H1 (cell line): ENCODE measurements around the gene CRELD1. TPM values are rescaled to one million over a fixed set of nuclear protein-coding genes. Genes with fewer than 3 reads are reported as not detected.

Experiments
- CTCF ChIA-PET: fragments of 300-600 bp; sonication (Branson Sonifier 250); formaldehyde crosslinking; loops from one replicate; lab custom pipeline; 2021; ENCODE audit not compliant: partially characterized antibody; lab: Charles Lee
- POLR2A ChIA-PET: fragments of 300-600 bp; sonication (Branson Sonifier 250); formaldehyde crosslinking; loops from one replicate; lab custom pipeline; 2021; ENCODE audit warnings: inconsistent platforms; ENCODE audit not compliant: partially characterized antibody; lab: Charles Lee
- DNase-seq, 2 experiments: peaks; one replicate each; pipeline versions ENCODE4 v3.0.0 to v3.0.0-alpha.2; 2010 to 2022; ENCODE audit warnings: low spot score in 2 of 2, low read depth in 1 of 2, mixed read lengths in 1 of 2
- FAIRE-seq: peaks from 2 replicates; lab custom pipeline; 2011; peaks lifted over from hg19 to GRCh38; lab: Jason Lieb, UNC
- H2AFZ ChIP-seq: 2 replicates; pipeline ENCODE4 v1.8.1; 2012; ENCODE audit warnings: low read length, inconsistent platforms
- H2AK5ac ChIP-seq: 2 replicates; pipeline ENCODE4 v1.6.1; 2013; ENCODE audit warnings: low read depth, low read length
- H2BK120ac ChIP-seq: replicated peaks from 2 replicates; pipeline ENCODE3; 2013; ENCODE audit warnings: low read depth, low read length, inconsistent platforms
- H2BK12ac ChIP-seq: 2 replicates; pipeline ENCODE4 v1.6.1; 2013; ENCODE audit warnings: low read depth, low read length
- H2BK15ac ChIP-seq: 2 replicates; pipeline ENCODE4 v1.6.1; 2013; ENCODE audit warnings: low read length
- H2BK20ac ChIP-seq: 2 replicates; pipeline ENCODE4 v1.6.1; 2013; ENCODE audit warnings: low read length
- H2BK5ac ChIP-seq: 2 replicates; pipeline ENCODE4 v1.6.1; 2013; ENCODE audit warnings: low read depth, low read length
- H3K14ac ChIP-seq: 2 replicates; pipeline ENCODE4 v1.6.1; 2013; ENCODE audit warnings: inconsistent platforms; ENCODE audit not compliant: insufficient read length
- H3K18ac ChIP-seq: 2 replicates; pipeline ENCODE4 v1.6.1; 2013; ENCODE audit warnings: low read length; ENCODE audit errors: extremely low read depth
- H3K23ac ChIP-seq: 2 replicates; pipeline ENCODE4 v1.6.1; 2013; ENCODE audit warnings: inconsistent platforms; ENCODE audit not compliant: insufficient read length
- H3K23me2 ChIP-seq: 2 replicates; pipeline ENCODE4 v1.6.1; 2013; ENCODE audit warnings: low read depth, low read length
- H3K27ac ChIP-seq: 2 replicates; pipeline ENCODE4 v1.6.1; 2011; ENCODE audit warnings: low read depth, low read length, inconsistent platforms
- H3K27me3 ChIP-seq, 4 experiments: replicated peaks in 1 of 4; 1 replicate in 1 of 4; 2 replicates in 3 of 4; pipeline versions ENCODE4 v1.6.1 to v1.8.1; 2011 to 2013; ENCODE audit warnings: low read length in 3 of 4, mild to moderate bottlenecking in 3 of 4, inconsistent platforms in 2 of 4, mixed read lengths in 2 of 4, moderate library complexity in 1 of 4; ENCODE audit not compliant: control insufficient read depth in 3 of 4, insufficient read depth in 3 of 4; ENCODE audit errors: extremely low read depth in 1 of 4
- H3K36me3 ChIP-seq, 4 experiments: 2 replicates each; pipeline versions ENCODE4 v1.6.1 to v1.8.1; 2011 to 2013; ENCODE audit warnings: mild to moderate bottlenecking in 4 of 4, low read length in 3 of 4, moderate library complexity in 2 of 4, control low read depth in 1 of 4, inconsistent platforms in 1 of 4; ENCODE audit not compliant: insufficient read depth in 4 of 4, control insufficient read depth in 2 of 4
- H3K4ac ChIP-seq: replicated peaks from 2 replicates; pipeline ENCODE3; 2013; ENCODE audit warnings: low read length, low read depth, mixed read lengths, inconsistent platforms; ENCODE audit not compliant: insufficient read length
- H3K4me1 ChIP-seq, 4 experiments: replicated peaks in 1 of 4; 1 replicate in 1 of 4; 2 replicates in 3 of 4; pipeline versions ENCODE4 v1.6.1 to v1.8.1; 2011 to 2013; ENCODE audit warnings: low read length in 3 of 4, inconsistent platforms in 2 of 4, mixed read lengths in 1 of 4; ENCODE audit not compliant: insufficient read depth in 4 of 4, control insufficient read depth in 3 of 4
- H3K4me2 ChIP-seq, 2 experiments: 2 replicates each; pipeline versions ENCODE4 v1.6.1 to v1.8.1; 2011 to 2013; ENCODE audit warnings: low read depth in 2 of 2, low read length in 2 of 2, control low read depth in 1 of 2, inconsistent platforms in 1 of 2, mild to moderate bottlenecking in 1 of 2; ENCODE audit not compliant: insufficient read depth in 1 of 2
- H3K4me3 ChIP-seq, 4 experiments: fragments of 200-600, 300-600 bp in 1 of 4; sonication (generic), shearing (Covaris generic), sonication (Bioruptor Twin) in 1 of 4; 2 replicates each; pipeline versions ENCODE4 v1.5.1 to v1.8.1; 2011 to 2016; ENCODE audit warnings: low read length in 4 of 4, low read depth in 3 of 4, control low read depth in 2 of 4, inconsistent platforms in 2 of 4, mild to moderate bottlenecking in 2 of 4, mixed read lengths in 1 of 4, moderate library complexity in 1 of 4; ENCODE audit not compliant: insufficient read depth in 2 of 4; ENCODE audit errors: extremely low read depth in 1 of 4
- H3K56ac ChIP-seq: replicated peaks from 2 replicates; pipeline ENCODE3; 2013; ENCODE audit warnings: low read depth, mild to moderate bottlenecking, mixed read lengths, low read length, inconsistent platforms; ENCODE audit not compliant: insufficient read length
- H3K79me1 ChIP-seq: 2 replicates; pipeline ENCODE4 v1.6.1; 2013; ENCODE audit warnings: low read depth, low read length, control low read depth
- H3K79me2 ChIP-seq, 2 experiments: 2 replicates each; pipeline versions ENCODE4 v1.6.1 to v1.8.1; 2012 to 2013; ENCODE audit warnings: low read length in 2 of 2, mild to moderate bottlenecking in 2 of 2, inconsistent platforms in 1 of 2; ENCODE audit not compliant: insufficient read depth in 2 of 2, control insufficient read depth in 1 of 2
- H3K9ac ChIP-seq, 4 experiments: replicated peaks in 1 of 4; 1 replicate in 1 of 4; 2 replicates in 3 of 4; pipeline versions ENCODE4 v1.6.1 to v1.8.1; 2011 to 2013; ENCODE audit warnings: low read depth in 3 of 4, low read length in 3 of 4, control low read depth in 2 of 4, mild to moderate bottlenecking in 2 of 4, moderate library complexity in 2 of 4, inconsistent platforms in 1 of 4; ENCODE audit errors: extremely low read depth in 1 of 4
- H3K9me3 ChIP-seq, 2 experiments: 2 replicates each; pipeline versions ENCODE4 v1.6.1 to v1.8.1; 2012 to 2013; ENCODE audit warnings: mild to moderate bottlenecking in 2 of 2, moderate library complexity in 2 of 2, control low read depth in 1 of 2, inconsistent platforms in 1 of 2, low read depth in 1 of 2, low read length in 1 of 2, mixed read lengths in 1 of 2; ENCODE audit not compliant: insufficient read depth in 2 of 2
- H4K20me1 ChIP-seq, 2 experiments: replicated peaks in 1 of 2; 2 replicates each; pipeline versions ENCODE3 to v1.8.1; 2011 to 2013; ENCODE audit warnings: inconsistent platforms in 2 of 2, low read length in 2 of 2, mild to moderate bottlenecking in 1 of 2; ENCODE audit not compliant: insufficient read depth in 2 of 2, control insufficient read depth in 1 of 2
- H4K5ac ChIP-seq: 2 replicates; pipeline ENCODE4 v1.6.1; 2013; ENCODE audit warnings: low read length, low read depth, mixed read lengths, inconsistent platforms; ENCODE audit not compliant: insufficient read length
- H4K8ac ChIP-seq: 2 replicates; pipeline ENCODE4 v1.8.0; 2013; ENCODE audit warnings: mild to moderate bottlenecking, moderate library complexity, low read length, inconsistent platforms; ENCODE audit not compliant: insufficient read depth; ENCODE audit errors: extremely low read depth
- H4K91ac ChIP-seq: replicated peaks from 2 replicates; pipeline ENCODE3; 2013; ENCODE audit warnings: low read length, mixed read lengths, inconsistent platforms; ENCODE audit not compliant: insufficient read length
- HDAC2 ChIP-seq, 2 experiments: fragments of 300-600 bp in 1 of 2; sonication (generic) in 1 of 2; IDR thresholded peaks; 2 replicates each; pipeline ENCODE4 v1.6.1; 2011 to 2012; ENCODE audit warnings: low read depth in 2 of 2, low read length in 2 of 2, mild to moderate bottlenecking in 2 of 2, moderate library complexity in 2 of 2, borderline replicate concordance in 1 of 2, inconsistent platforms in 1 of 2
- POU5F1 ChIP-seq: IDR thresholded peaks from 2 replicates; pipeline ENCODE4 v1.6.1; 2011; ENCODE audit warnings: low read depth, mild to moderate bottlenecking, low read length, moderate library complexity
- SP4 ChIP-seq: IDR thresholded peaks from 2 replicates; pipeline ENCODE4 v1.6.1; 2012; ENCODE audit warnings: low read length, inconsistent platforms
- WGBS, 2 experiments: shearing (Covaris generic) in 1 of 2; methylation state at CpG; one replicate each; pipeline versions ENCODE4 v1.1.6 to v1.1.7; 2013 to 2015; ENCODE audit warnings: low lambda C conversion rate in 2 of 2, mixed read lengths in 2 of 2, inconsistent platforms in 1 of 2, low coverage in 1 of 2, missing lambda C conversion rate in 1 of 2; ENCODE audit not compliant: insufficient replicate concordance in 2 of 2, insufficient coverage in 1 of 2, insufficient read length in 1 of 2; ENCODE audit errors: extremely low coverage in 1 of 2, missing lambda C conversion rate in 1 of 2; 5-methylcytosine and 5-hydroxymethylcytosine counted together
- polyA plus RNA-seq, 7 experiments: library from polyadenylated mRNA; depleted of rRNA in 3 of 7; stranded (reverse) in 5 of 7; unstranded in 2 of 7; fragments of >200 nt in 5 of 7; fragments of 200-250 nt in 2 of 7; gene quantifications; 1 replicate in 5 of 7; 2 replicates in 1 of 7; 4 replicates in 1 of 7; pipeline versions ENCODE4 v1.2.1 to v1.2.3, GENCODE V29; 2011 to 2013; ENCODE audit warnings: missing spikeins in 2 of 7, mixed read lengths in 2 of 7
- total RNA-seq: library from RNA; stranded (reverse); fragmentation: NEBNext Ultra II Directional; extraction: Animal tissue kit (Norgen Biotek cat#: 25700); gene quantifications from 2 replicates; pipeline ENCODE4 v1.2.1, GENCODE V29; 2021

Gene CRELD1
- total and polyA plus RNA-seq, 2 of the 8 experiments (the other 6 are each of a cell fraction or from before 2014, with no cell fraction given): 12.9 to 15.1 TPM

GRCh38 chr3:9935966-9936510 lies 2.4 kb downstream of the CRELD1 start:
- Histone ChIP-seq H2BK15ac (no peak overlapping the region), H3K18ac (no peak overlapping the region), H3K79me1 (no peaks in the 10 kb centered on the region), H2BK5ac (no peak overlapping the region), H3K4me3 (no peak overlapping the region), H3K79me2 (no peaks in the 10 kb centered on the region), H3K23ac (no peak overlapping the region), H2BK120ac (no peak overlapping the region), H3K4ac (no peak overlapping the region), H2AFZ (no peak overlapping the region), H3K56ac (no peak overlapping the region), H4K5ac (no peak overlapping the region), H4K20me1 (no peaks in the 10 kb centered on the region), H4K91ac (no peak overlapping the region), H3K36me3 (no peaks in the 10 kb centered on the region), H2BK12ac (no peak overlapping the region), H3K27ac (no peak overlapping the region), H2AK5ac (no peak overlapping the region), H3K9me3 (peaks cover 0 to 4% of the 10 kb centered on the region in 2 experiments; a peak in 1 of 4 replicates), H4K8ac (no peak overlapping the region), H2BK20ac (no peak overlapping the region), H3K9ac (no peak overlapping the region), H3K4me2 (no peak overlapping the region), H3K14ac (no peak overlapping the region), H3K27me3 (peaks cover 0 to 3% (median 0%) of the 10 kb centered on the region in 4 experiments; a peak in 1 of 7 replicates), H3K4me1 (peaks cover 0 to 10% (median 5%) of the 10 kb centered on the region in 4 experiments; a peak in 6 of 7 replicates), H3K23me2 (peaks cover 13% of the 10 kb centered on the region; the same call in 1 of the 2 replicates)
- POLR2A ChIA-PET: interaction anchor here (1.6 to 5.9 kb wide), 3 partner anchors 11 to 92 kb away, joined by 4 to 43 read pairs (median 10); partner anchors contain the start of gene RPUSD3
- no peak for TF ChIP-seq SP4
- no peak for TF ChIP-seq HDAC2 (IDR thresholded peaks at IDR 0.05; ENCODE audit: borderline replicate concordance in 1 of 2, low read depth in 2 of 2, low read length in 2 of 2)
- TF ChIP-seq POU5F1: no peak
- DNase-seq (no peak), FAIRE-seq (no peak)
- 97% methylated on average over 5 of the region's 5 CpGs; no CpG with 5 or more reads in 1 of the 2 experiments for WGBS, 2 experiments
- CTCF ChIA-PET: interaction anchor here (1.3 to 7.5 kb wide), 4 partner anchors 12 to 129 kb away, joined by 3 to 86 read pairs (median 22); partner anchors contain the start of gene PRRT3
